Activated CD4-positive, alpha-beta T cell treated with anti-CD3 and anti-CD28 coated beads for 48 hours (primary cell): Measurements from ENCODE around the gene IGSF3.
"Not testable (repeated sequence)": the region's sequence is repeated elsewhere in the genome, so short reads cannot be mapped to it uniquely, and the experiment has no call there.

ENCODE experiments used
- DNase-seq: peaks from one replicate; pipeline ENCODE4 v3.0.0-alpha.2; 2020

The IGSF3 gene

GRCh38 chr1:116572771-116573430, 94.6 kb downstream of the IGSF3 start:
- no peak for DNase-seq

- DNase-seq: no peak
These were observed 95.4 kb downstream of the IGSF3 start for GRCh38 chr1:116572099-116572498.

- DNase-seq: no peak
These were observed 96.2 kb downstream of the IGSF3 start for GRCh38 chr1:116571215-116571919.

GRCh38 chr1:116570358-116571214, 96.9 kb downstream of the IGSF3 start, which contains the start of gene CD58:
TSS of gene CD58 (minus strand) at chr1:116571026. CDS start at chr1:116570972, 54 bp downstream.
- DNase-seq: peak; percentile 90

- peak; percentile 56 for DNase-seq
These were observed 97.7 kb downstream of the IGSF3 start for GRCh38 chr1:116569776-116570357.

GRCh38 chr1:116569381-116569670, 98.2 kb downstream of the IGSF3 start:
- no peak for DNase-seq

- DNase-seq: no peak
These were observed 98.7 kb downstream of the IGSF3 start for GRCh38 chr1:116568662-116569380.

- no peak for DNase-seq
These were observed 99.5 kb downstream of the IGSF3 start for GRCh38 chr1:116567790-116568661.

- DNase-seq: no peak
These were observed 102.3 kb downstream of the IGSF3 start for GRCh38 chr1:116565222-116565621.

GRCh38 chr1:116564426-116564825, 103.1 kb downstream of the IGSF3 start:
- DNase-seq: no peak

- DNase-seq: not testable (repeated sequence)
These were observed 105.1 kb downstream of the IGSF3 start for GRCh38 chr1:116562465-116562864.

- no peak for DNase-seq
These were observed 106.0 kb downstream of the IGSF3 start for GRCh38 chr1:116561563-116561962.

- no peak for DNase-seq
These were observed 106.6 kb downstream of the IGSF3 start for GRCh38 chr1:116560704-116561490.

- DNase-seq: no peak
These were observed 108.2 kb downstream of the IGSF3 start for GRCh38 chr1:116559304-116559761.

GRCh38 chr1:116558571-116558970, 109.0 kb downstream of the IGSF3 start:
- DNase-seq: no peak

- no peak for DNase-seq
These were observed 109.4 kb downstream of the IGSF3 start for GRCh38 chr1:116558140-116558549.

- no peak for DNase-seq
These were observed 110.1 kb downstream of the IGSF3 start for GRCh38 chr1:116557323-116557878.

GRCh38 chr1:116556289-116557006, 111.1 kb downstream of the IGSF3 start:
- DNase-seq: peak; percentile 87

- DNase-seq: no peak
These were observed 112.6 kb downstream of the IGSF3 start for GRCh38 chr1:116554924-116555323.
